ENCODE results near the gene DENND4A. TPM values are rescaled to one million over a fixed set of nuclear protein-coding genes. Genes with fewer than 3 reads are reported as not detected.

DENND4A gene
- polyA plus RNA-seq, 2 donors, result 2.6 to 3.2 TPM

GRCh38 chr15:65650312-65651041 is 141.6 kb downstream of the DENND4A start:
- Histone ChIP-seq H3K4me3 (ENCODE audit: low read depth in 1 of 2, low read length in 2 of 2) (no peak overlapping the region), H3K36me3 (ENCODE audit: control insufficient read depth in 2 of 2, insufficient read depth in 2 of 2, low read length in 1 of 2) (peaks cover 2 to 4% of the 10 kb centered on the region in 2 donors), H3K9me3 (ENCODE audit: control insufficient read depth in 2 of 2, insufficient read depth in 1 of 2, low read depth in 1 of 2, low read length in 1 of 2) (no peaks in the 10 kb centered on the region), H3K4me1 (ENCODE audit: control insufficient read depth in 2 of 2, insufficient read depth in 2 of 2, low read length in 1 of 2) (no peaks in the 10 kb centered on the region), H3K27ac (ENCODE audit: low read depth in 2 of 2, low read length in 1 of 2) (no peak overlapping the region), H3K27me3 (ENCODE audit: control insufficient read depth in 1 of 2, insufficient read depth in 2 of 2, low read length in 2 of 2) (no peaks in the 10 kb centered on the region)
- WGBS, 2 donors, result 93 to 95% methylated on average over 9 to 12 of the region's 12 CpGs

- Histone ChIP-seq H3K9me3 (ENCODE audit: control insufficient read depth in 2 of 2, insufficient read depth in 1 of 2, low read depth in 1 of 2, low read length in 1 of 2) (no peaks in the 10 kb centered on the region), H3K4me3 (ENCODE audit: low read depth in 1 of 2, low read length in 2 of 2) (no peak overlapping the region), H3K27me3 (ENCODE audit: control insufficient read depth in 1 of 2, insufficient read depth in 2 of 2, low read length in 2 of 2) (no peaks in the 10 kb centered on the region), H3K36me3 (ENCODE audit: control insufficient read depth in 2 of 2, insufficient read depth in 2 of 2, low read length in 1 of 2) (peaks cover 0 to 2% of the 10 kb centered on the region in 2 donors), H3K27ac (ENCODE audit: low read depth in 2 of 2, low read length in 1 of 2) (no peak overlapping the region), H3K4me1 (ENCODE audit: control insufficient read depth in 2 of 2, insufficient read depth in 2 of 2, low read length in 1 of 2) (no peaks in the 10 kb centered on the region)
- 93 to 97% methylated on average over 4 of the region's 4 CpGs for WGBS, 2 donors
Observed at GRCh38 chr15:65646486-65646885, 145.6 kb downstream of the DENND4A start.

GRCh38 chr15:65645392-65645791 is 146.7 kb downstream of the DENND4A start:
- Histone ChIP-seq H3K4me1 (ENCODE audit: control insufficient read depth in 2 of 2, insufficient read depth in 2 of 2, low read length in 1 of 2) (no peaks in the 10 kb centered on the region), H3K9me3 (ENCODE audit: control insufficient read depth in 2 of 2, insufficient read depth in 1 of 2, low read depth in 1 of 2, low read length in 1 of 2) (no peaks in the 10 kb centered on the region), H3K27ac (ENCODE audit: low read depth in 2 of 2, low read length in 1 of 2) (no peak overlapping the region), H3K27me3 (ENCODE audit: control insufficient read depth in 1 of 2, insufficient read depth in 2 of 2, low read length in 2 of 2) (no peaks in the 10 kb centered on the region), H3K4me3 (ENCODE audit: low read depth in 1 of 2, low read length in 2 of 2) (no peak overlapping the region), H3K36me3 (ENCODE audit: control insufficient read depth in 2 of 2, insufficient read depth in 2 of 2, low read length in 1 of 2) (peaks cover 0 to 2% of the 10 kb centered on the region in 2 donors)
- 91 to 93% methylated on average over 4 of the region's 4 CpGs for WGBS, 2 donors

- Histone ChIP-seq H3K27ac (ENCODE audit: low read depth in 2 of 2, low read length in 1 of 2) (no peak overlapping the region), H3K9me3 (ENCODE audit: control insufficient read depth in 2 of 2, insufficient read depth in 1 of 2, low read depth in 1 of 2, low read length in 1 of 2) (no peaks in the 10 kb centered on the region), H3K4me1 (ENCODE audit: control insufficient read depth in 2 of 2, insufficient read depth in 2 of 2, low read length in 1 of 2) (no peaks in the 10 kb centered on the region), H3K4me3 (ENCODE audit: low read depth in 1 of 2, low read length in 2 of 2) (no peak overlapping the region), H3K36me3 (ENCODE audit: control insufficient read depth in 2 of 2, insufficient read depth in 2 of 2, low read length in 1 of 2) (peaks cover 0 to 2% of the 10 kb centered on the region in 2 donors), H3K27me3 (ENCODE audit: control insufficient read depth in 1 of 2, insufficient read depth in 2 of 2, low read length in 2 of 2) (no peaks in the 10 kb centered on the region)
- WGBS, 2 donors, result 91 to 95% methylated on average over 4 of the region's 4 CpGs
Observed at GRCh38 chr15:65644282-65644681, 147.8 kb downstream of the DENND4A start.

- no peaks in the 10 kb centered on the region for H3K9me3 ChIP-seq (ENCODE audit: control insufficient read depth in 2 of 2, insufficient read depth in 1 of 2, low read depth in 1 of 2, low read length in 1 of 2)
- H3K27me3 ChIP-seq (ENCODE audit: control insufficient read depth in 1 of 2, insufficient read depth in 2 of 2, low read length in 2 of 2), result no peaks in the 10 kb centered on the region
- no peak overlapping the region for H3K27ac ChIP-seq (ENCODE audit: low read depth in 2 of 2, low read length in 1 of 2)
- peaks cover 0 to 2% of the 10 kb centered on the region in 2 donors for H3K36me3 ChIP-seq (ENCODE audit: control insufficient read depth in 2 of 2, insufficient read depth in 2 of 2, low read length in 1 of 2)
- WGBS, 2 donors, result 70 to 71% methylated on average over 6 of the region's 6 CpGs
- H3K4me1 ChIP-seq (ENCODE audit: control insufficient read depth in 2 of 2, insufficient read depth in 2 of 2, low read length in 1 of 2), result no peaks in the 10 kb centered on the region
- no peak overlapping the region for H3K4me3 ChIP-seq (ENCODE audit: low read depth in 1 of 2, low read length in 2 of 2)
Observed at GRCh38 chr15:65642594-65642993, 149.5 kb downstream of the DENND4A start.

GRCh38 chr15:65641768-65642475 is 150.2 kb downstream of the DENND4A start:
- Histone ChIP-seq H3K27me3 (ENCODE audit: control insufficient read depth in 1 of 2, insufficient read depth in 2 of 2, low read length in 2 of 2) (no peaks in the 10 kb centered on the region), H3K27ac (ENCODE audit: low read depth in 2 of 2, low read length in 1 of 2) (no peak overlapping the region), H3K4me3 (ENCODE audit: low read depth in 1 of 2, low read length in 2 of 2) (no peak overlapping the region), H3K4me1 (ENCODE audit: control insufficient read depth in 2 of 2, insufficient read depth in 2 of 2, low read length in 1 of 2) (no peaks in the 10 kb centered on the region), H3K36me3 (ENCODE audit: control insufficient read depth in 2 of 2, insufficient read depth in 2 of 2, low read length in 1 of 2) (peaks cover 0 to 2% of the 10 kb centered on the region in 2 donors), H3K9me3 (ENCODE audit: control insufficient read depth in 2 of 2, insufficient read depth in 1 of 2, low read depth in 1 of 2, low read length in 1 of 2) (no peaks in the 10 kb centered on the region)
- WGBS, 2 donors, result 60 to 61% methylated on average over 6 of the region's 6 CpGs

GRCh38 chr15:65639509-65639908 is 152.6 kb downstream of the DENND4A start:
- 70 to 78% methylated on average over 6 of the region's 6 CpGs for WGBS, 2 donors
- Histone ChIP-seq H3K4me3 (ENCODE audit: low read depth in 1 of 2, low read length in 2 of 2) (no peak overlapping the region), H3K36me3 (ENCODE audit: control insufficient read depth in 2 of 2, insufficient read depth in 2 of 2, low read length in 1 of 2) (no peaks in the 10 kb centered on the region)

GRCh38 chr15:65638681-65639089 is 153.4 kb downstream of the DENND4A start:
- Histone ChIP-seq H3K4me1 (ENCODE audit: control insufficient read depth in 2 of 2, insufficient read depth in 2 of 2, low read length in 1 of 2) (no peaks in the 10 kb centered on the region), H3K4me3 (ENCODE audit: low read depth in 1 of 2, low read length in 2 of 2) (no peak overlapping the region), H3K27ac (ENCODE audit: low read depth in 2 of 2, low read length in 1 of 2) (no peak overlapping the region), H3K9me3 (ENCODE audit: control insufficient read depth in 2 of 2, insufficient read depth in 1 of 2, low read depth in 1 of 2, low read length in 1 of 2) (no peaks in the 10 kb centered on the region), H3K36me3 (ENCODE audit: control insufficient read depth in 2 of 2, insufficient read depth in 2 of 2, low read length in 1 of 2) (no peaks in the 10 kb centered on the region), H3K27me3 (ENCODE audit: control insufficient read depth in 1 of 2, insufficient read depth in 2 of 2, low read length in 2 of 2) (no peaks in the 10 kb centered on the region)
- 4 to 7% methylated on average over 3 of the region's 3 CpGs for WGBS, 2 donors

More at GRCh38 chr15:65639509-65639908, 152.6 kb downstream of the DENND4A start:
- no peak overlapping the region for H3K27ac ChIP-seq (ENCODE audit: low read depth in 2 of 2, low read length in 1 of 2)
- H3K4me1 ChIP-seq (ENCODE audit: control insufficient read depth in 2 of 2, insufficient read depth in 2 of 2, low read length in 1 of 2), result no peaks in the 10 kb centered on the region
- H3K9me3 ChIP-seq (ENCODE audit: control insufficient read depth in 2 of 2, insufficient read depth in 1 of 2, low read depth in 1 of 2, low read length in 1 of 2), result no peaks in the 10 kb centered on the region
- H3K27me3 ChIP-seq (ENCODE audit: control insufficient read depth in 1 of 2, insufficient read depth in 2 of 2, low read length in 2 of 2), result no peaks in the 10 kb centered on the region

- Histone ChIP-seq H3K27me3 (ENCODE audit: control insufficient read depth in 1 of 2, insufficient read depth in 2 of 2, low read length in 2 of 2) (no peaks in the 10 kb centered on the region), H3K27ac (ENCODE audit: low read depth in 2 of 2, low read length in 1 of 2) (no peak overlapping the region), H3K36me3 (ENCODE audit: control insufficient read depth in 2 of 2, insufficient read depth in 2 of 2, low read length in 1 of 2) (no peaks in the 10 kb centered on the region), H3K4me3 (ENCODE audit: low read depth in 1 of 2, low read length in 2 of 2) (no peak overlapping the region), H3K9me3 (ENCODE audit: control insufficient read depth in 2 of 2, insufficient read depth in 1 of 2, low read depth in 1 of 2, low read length in 1 of 2) (no peaks in the 10 kb centered on the region), H3K4me1 (ENCODE audit: control insufficient read depth in 2 of 2, insufficient read depth in 2 of 2, low read length in 1 of 2) (no peaks in the 10 kb centered on the region)
- WGBS, 2 donors, result 87 to 93% methylated on average over 5 of the region's 5 CpGs
Observed at GRCh38 chr15:65638109-65638508, 154.0 kb downstream of the DENND4A start.
